Measurements from ENCODE around the gene SLAMF9.

Gene SLAMF9

GRCh38 chr1:159985473-159985872 is 31.4 kb upstream of the SLAMF9 start:
- Histone ChIP-seq H3K27ac (no peak overlapping the region), H3K4me3 (no peak overlapping the region)
- DNase-seq (ENCODE audit: low spot score) = no peak
- TF ChIP-seq CTCF (IDR thresholded peaks at IDR 0.05) = no peak

DNA sequence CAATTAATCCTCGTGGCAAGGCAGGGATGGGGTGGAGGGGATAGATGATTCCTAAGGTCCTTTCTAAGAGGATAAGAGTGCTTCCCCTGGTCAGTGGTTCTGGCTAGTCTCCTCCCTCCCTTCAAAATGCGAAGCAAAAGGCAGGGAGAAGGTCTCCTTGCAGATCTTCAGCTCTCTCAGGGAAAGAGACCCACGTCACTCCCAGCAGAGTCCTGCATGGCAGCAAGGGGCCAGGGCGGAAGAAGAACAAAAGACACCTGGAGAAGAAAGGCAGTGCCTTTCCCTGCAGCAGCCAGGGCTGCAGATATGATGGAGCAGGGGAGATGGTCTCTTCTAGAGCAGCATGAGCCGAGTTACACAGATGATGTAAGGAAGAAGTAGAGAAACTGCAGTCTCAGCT is 29.6 kb upstream of the SLAMF9 start:
- DNase-seq (ENCODE audit: low spot score) = peak; percentile 33
- Histone ChIP-seq H3K4me3 (no peak overlapping the region), H3K27ac (no peak overlapping the region)
- TF ChIP-seq CTCF (IDR thresholded peaks at IDR 0.05) = no peak

- H3K27ac ChIP-seq = no peak overlapping the region
- no peak for TF ChIP-seq CTCF (IDR thresholded peaks at IDR 0.05)
- no peak for DNase-seq (ENCODE audit: low spot score)
Observed at GRCh38 chr1:159982280-159982679, 28.2 kb upstream of the SLAMF9 start.

GRCh38 chr1:159981351-159982055 is 27.5 kb upstream of the SLAMF9 start:
- Histone ChIP-seq H3K4me3 (no peak overlapping the region), H3K27ac (no peak overlapping the region)
- no peak for TF ChIP-seq CTCF (IDR thresholded peaks at IDR 0.05)
- peak; percentile 41 for DNase-seq (ENCODE audit: low spot score)

More at GRCh38 chr1:159982280-159982679, 28.2 kb upstream of the SLAMF9 start:
- H3K4me3 ChIP-seq = no peak overlapping the region

GRCh38 chr1:159980786-159981185 is 26.7 kb upstream of the SLAMF9 start:
- DNase-seq (ENCODE audit: low spot score) = peak; percentile 12
- no peak overlapping the region for H3K27ac ChIP-seq
- no peak overlapping the region for H3K4me3 ChIP-seq
- TF ChIP-seq CTCF (IDR thresholded peaks at IDR 0.05) = no peak

DNA sequence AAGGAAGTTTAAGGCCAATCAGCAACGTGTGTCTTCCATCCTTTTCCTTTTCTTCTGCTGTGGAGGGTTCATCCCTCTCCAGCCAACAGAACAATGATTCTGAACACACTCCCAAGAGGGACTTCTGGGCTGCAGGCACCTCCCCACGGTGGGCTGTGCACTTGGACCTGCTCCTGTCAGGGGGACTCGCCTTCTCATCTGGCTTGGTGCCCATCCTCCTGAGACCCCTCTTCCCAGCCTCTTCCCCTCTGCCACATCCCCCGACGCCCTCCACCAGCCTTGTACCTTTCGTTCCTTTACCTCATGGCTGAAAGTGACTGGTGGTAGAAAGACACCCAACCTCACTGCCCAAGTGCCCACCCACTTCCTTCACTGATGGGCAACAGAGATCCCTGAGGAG is 26.0 kb upstream of the SLAMF9 start:
- peak; percentile 31 for DNase-seq (ENCODE audit: low spot score)

More for the DNA sequence above, 26.0 kb upstream of the SLAMF9 start:
- Histone ChIP-seq H3K27ac (no peak overlapping the region), H3K4me3 (no peak overlapping the region)
- TF ChIP-seq CTCF (IDR thresholded peaks at IDR 0.05) = no peak

Data from coronary artery (tissue), 2 donors.